GM08714 (cell line): ENCODE data around the gene SLC5A2.
"Not testable (repeated sequence)": the region's sequence is repeated elsewhere in the genome, so short reads cannot be mapped to it uniquely, and the experiment has no call there.

Source experiments
- H3K4me3 ChIP-seq: fragments of 200-500 bp; sonication (Bioruptor generic); 2 replicates; pipeline ENCODE4 v1.5.1; 2014; ENCODE audit warnings: mild to moderate bottlenecking, low read length, inconsistent platforms
- ZNF274 ChIP-seq: IDR thresholded peaks from 2 replicates; pipeline ENCODE4 v1.6.1; 2012; ENCODE audit warnings: mild to moderate bottlenecking, low read depth, low read length

The SLC5A2 gene

DNA sequence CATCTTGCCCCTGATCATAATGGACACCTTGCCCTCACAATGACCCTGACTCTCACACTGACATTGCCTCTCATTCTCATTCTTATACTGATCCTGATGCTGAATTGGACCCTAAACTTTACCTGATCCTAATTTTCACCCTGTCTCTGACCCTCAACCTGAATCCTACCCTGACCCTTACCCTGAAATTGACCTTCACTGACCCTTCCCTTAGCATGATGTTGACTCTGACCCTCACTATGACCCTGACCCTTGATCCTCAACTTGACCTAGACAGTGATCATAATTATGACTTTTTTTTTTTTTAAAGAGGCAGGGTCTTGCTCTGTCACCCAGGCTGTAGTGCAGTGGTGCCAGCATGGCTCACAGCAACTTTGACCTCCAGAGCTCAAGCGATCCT, 48.2 kb downstream of the SLC5A2 start:
- no peak overlapping the region for H3K4me3 ChIP-seq
- no peak for TF ChIP-seq ZNF274

DNA sequence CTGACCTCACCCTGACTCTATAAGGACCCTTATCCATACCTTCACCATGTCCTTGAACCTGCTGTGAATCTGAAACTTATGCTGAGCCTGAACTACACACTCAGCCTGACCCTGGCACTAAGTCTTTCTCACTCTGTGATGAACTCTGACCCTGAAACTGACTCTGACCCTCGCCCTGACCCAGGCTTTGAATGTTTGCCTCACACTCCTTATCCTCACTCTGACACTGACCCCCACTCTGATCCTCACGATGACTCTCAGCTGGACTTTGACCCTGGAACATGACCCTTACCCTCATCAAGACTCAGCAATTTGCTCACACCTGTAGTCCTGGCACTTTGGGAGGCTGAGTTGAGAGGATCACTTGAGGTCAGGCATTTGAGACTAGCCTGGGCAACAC, 49.2 kb downstream of the SLC5A2 start:
- no peak for TF ChIP-seq ZNF274

DNA sequence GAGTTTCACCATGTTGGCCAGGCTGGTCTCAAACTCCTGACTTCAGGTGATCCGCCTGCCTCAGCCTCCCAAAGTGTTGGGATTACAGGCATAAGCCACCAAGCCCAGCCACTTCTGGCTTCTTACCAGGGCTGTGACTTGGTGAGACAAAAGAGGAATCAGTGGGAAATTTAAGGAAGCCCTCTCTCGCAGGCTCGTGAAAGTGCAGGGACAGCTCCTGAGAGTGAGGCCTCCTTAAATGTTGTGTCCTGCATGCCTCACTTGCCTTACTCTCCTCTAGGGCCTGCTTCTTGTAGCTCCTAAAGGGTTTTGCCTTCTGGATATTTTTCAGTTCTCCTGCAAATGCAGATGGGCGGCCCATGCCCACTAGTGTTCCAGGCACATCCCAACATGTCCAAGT, 50.0 kb downstream of the SLC5A2 start:
- TF ChIP-seq ZNF274 = no peak
- no peak overlapping the region for H3K4me3 ChIP-seq

More for the DNA sequence above, 49.2 kb downstream of the SLC5A2 start:
- H3K4me3 ChIP-seq = no peak overlapping the region

DNA sequence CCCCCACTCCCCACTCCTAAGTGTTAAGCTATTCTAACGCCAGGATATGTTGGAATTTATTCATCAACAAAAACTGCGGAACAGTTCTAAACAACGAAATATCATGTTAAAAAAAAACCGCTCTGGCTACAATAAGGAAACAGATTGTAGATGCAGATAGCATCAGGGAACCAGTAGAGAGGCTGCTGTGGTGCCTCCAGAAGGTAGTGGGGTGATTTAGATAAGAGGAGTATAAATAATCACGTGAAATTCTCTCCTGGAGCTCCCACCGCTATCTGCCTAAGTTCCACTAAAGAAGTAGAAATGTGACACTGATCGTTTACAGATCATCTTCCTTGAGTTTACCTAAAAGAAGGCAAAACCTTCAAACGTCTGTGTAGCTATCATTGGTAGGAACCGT, 52.8 kb downstream of the SLC5A2 start:
- no peak overlapping the region for H3K4me3 ChIP-seq
- no peak for TF ChIP-seq ZNF274

DNA sequence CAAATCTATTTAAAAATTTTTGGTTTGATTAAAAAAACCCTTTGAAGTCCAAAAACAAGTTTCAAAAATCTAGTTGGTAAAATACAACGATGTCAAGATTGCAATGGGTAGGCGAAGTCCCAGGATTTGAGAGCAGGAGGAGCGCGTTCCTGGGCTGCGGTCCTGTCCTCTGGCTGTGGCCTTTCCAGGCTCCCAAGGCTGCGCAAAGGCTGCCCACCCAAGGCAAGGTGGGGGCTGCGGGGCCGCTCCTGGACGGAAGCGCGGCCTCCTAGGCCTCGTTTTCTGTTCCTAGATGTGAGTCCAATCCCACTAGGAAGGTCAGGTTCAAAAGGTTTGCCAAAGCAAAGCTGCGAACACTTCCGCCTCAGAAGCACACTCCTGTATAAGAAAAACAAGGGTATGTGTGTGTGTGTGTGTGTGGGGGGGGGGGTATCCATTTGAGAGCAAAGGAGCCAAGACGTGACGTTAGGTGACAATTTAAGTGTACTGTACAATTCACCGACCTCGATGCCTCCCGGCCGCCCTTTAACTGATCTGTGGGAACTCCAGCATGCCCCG, 54.0 kb downstream of the SLC5A2 start:
- H3K4me3 ChIP-seq = no peak overlapping the region
- TF ChIP-seq ZNF274 = no peak

DNA sequence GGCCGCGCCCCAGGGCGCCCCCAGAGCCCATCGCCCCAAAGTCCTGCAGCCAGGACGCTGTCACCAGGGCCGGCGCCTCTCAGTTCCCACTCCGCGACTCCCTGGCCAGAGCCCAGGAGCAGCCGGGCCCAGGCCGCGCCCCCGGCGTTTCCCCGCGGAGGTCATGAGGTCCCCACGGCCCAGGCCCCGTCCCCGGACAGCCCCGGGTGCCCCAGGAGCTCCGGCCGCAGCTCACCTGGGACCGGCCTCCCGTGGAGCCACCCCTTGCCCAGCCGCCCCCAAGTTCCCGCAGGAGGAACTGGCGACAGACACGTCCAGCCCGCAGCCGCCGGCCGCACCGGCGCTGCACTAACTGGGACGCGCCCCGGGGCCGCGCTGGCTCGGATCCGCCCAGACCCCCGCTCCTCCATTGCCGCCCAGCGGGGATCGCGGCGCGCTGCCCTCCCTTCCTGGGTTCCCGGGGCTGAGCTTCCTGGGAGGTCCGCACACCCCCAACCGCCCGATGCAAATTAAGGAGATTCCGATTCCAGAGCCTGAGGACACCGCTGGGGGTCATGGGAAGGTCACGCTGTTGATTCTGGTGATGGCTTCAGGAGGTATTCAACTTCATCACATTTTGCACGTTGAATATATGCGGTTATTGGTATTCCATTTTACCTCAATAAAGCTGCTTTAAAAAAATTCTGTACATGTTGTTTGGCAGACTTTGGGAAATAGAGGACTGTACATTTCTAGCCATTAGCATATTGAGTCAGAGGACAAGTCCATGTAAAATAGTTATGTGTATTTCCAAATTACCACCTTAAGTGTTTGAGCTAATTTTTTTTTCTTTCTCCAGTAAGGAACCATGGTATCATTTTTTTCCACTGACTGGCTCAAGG, 54.7 kb downstream of the SLC5A2 start:
- no peak for TF ChIP-seq ZNF274
- no peak overlapping the region for H3K4me3 ChIP-seq

DNA sequence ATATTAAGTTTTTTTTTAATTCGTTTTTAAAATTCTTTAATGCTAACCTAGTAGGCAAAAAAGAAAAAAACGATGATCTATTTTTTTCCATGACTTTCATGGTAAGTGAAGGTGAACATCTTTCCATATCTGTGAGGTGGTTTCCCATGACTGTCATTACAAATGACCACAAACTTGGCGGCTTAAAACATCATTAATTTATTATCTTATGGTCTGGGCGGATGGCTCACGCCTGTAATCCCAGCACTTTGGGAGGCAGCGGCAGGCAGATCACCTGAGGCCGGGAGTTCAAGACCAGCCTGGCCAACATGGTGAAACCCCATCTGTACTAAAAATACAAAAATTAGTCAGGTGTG, 55.3 kb downstream of the SLC5A2 start:
- H3K4me3 ChIP-seq = not testable (repeated sequence)

DNA sequence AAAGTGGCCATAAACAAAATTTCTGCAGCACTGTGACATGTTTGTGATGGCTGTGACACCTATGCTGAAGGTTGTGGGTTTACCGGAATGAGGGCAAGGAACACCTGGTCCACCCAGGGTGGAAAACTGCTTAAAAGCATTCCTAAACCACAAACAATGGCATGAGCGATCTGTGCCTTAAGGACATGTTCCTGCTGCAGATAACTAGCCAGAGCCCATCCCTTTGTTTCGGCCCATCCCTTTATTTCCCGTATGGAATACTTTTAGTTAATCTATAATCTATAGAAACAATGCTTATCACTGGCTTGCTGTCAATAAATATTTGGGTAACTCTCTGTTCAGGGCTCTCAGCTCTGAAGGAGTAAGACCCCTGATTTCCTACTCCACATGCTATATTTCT, 56.8 kb downstream of the SLC5A2 start:
- H3K4me3 ChIP-seq = not testable (repeated sequence)
